Left ventricle myocardium superior (tissue), 1 donor: ENCODE results near the gene ADAMTS1. TPM values are rescaled to one million over a fixed set of nuclear protein-coding genes. Genes with fewer than 3 reads are reported as not detected.
"Not testable (repeated sequence)": the region's sequence is repeated elsewhere in the genome, so short reads cannot be mapped to it uniquely, and the experiment has no call there.

Experiments used
- ATAC-seq: fragments of 200-7000 bp; cut with Tn5 transposase; one replicate; pipeline ENCODE4 v1.9.1; 2020; ENCODE audit warnings: mild to moderate bottlenecking, moderate library complexity
- DNase-seq: peaks from one replicate; pipeline ENCODE4 v3.0.0-alpha.2; 2020
- intact Hi-C: fragments of 100-400 bp; cut with micrococcal nuclease; formaldehyde crosslinking; loops from one replicate; pipeline ENCODE4 v1.11.0; 2022
- long read RNA-seq: library from polyadenylated mRNA; unstranded; transcript quantifications from one replicate; pipeline ENCODE4 v2.0.0, GENCODE V29; 2021
- total RNA-seq: library from RNA; stranded (reverse); fragmentation: NEBNext Ultra II Directional; extraction: Animal tissue kit (Norgen Biotek cat#: 25700); gene quantifications from one replicate; pipeline ENCODE4 v1.2.1, GENCODE V29; 2021
- donor health status: DM: no; HTN: yes; CAD: no; lungs with severe emphysema.

Gene ADAMTS1
- total RNA-seq, result 41.8 TPM
- long read RNA-seq, full-length matches to known transcripts, result 157 of 202 reads
- long read RNA-seq, partial matches to known transcripts, result 38 of 202 reads
- long read RNA-seq, other reads (novel, unspliced or antisense), result 7 of 202 reads

DNA sequence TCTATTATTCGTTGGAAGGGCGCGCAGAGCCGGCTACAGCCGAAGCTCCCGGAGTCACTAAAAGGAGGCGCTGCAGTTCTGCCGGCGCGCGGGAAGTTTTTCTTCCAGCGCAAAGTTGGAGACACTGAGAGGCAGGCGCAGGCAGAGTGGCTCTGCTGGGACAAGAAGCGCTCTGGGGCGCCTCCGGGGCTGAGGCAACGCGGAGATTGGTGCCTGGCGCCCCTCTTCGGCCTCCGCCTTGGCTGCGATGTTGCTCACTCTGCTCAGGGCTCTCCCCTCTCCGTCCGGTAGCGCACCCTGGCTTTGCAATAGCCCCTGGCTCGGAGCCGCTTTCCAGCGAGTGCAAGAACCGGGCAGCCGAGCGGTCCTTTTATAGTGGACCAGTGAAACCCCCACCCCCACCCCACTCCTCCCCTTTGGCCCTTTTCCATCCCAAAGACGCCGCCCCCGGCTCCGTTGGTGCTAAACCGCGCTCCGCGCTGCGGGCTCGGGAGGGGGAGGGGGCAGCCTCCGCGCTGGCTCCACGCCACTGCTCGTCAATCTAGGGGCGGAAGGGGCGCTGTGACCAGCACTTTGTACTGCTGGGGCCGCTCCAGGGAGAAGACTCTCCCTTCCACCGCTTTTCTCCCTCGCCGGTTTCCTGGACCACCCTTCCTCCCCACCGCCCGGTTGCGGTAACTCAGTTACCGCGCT, at the start of gene ADAMTS1:
Gene ADAMTS1, minus strand, starts transcription at position 344 of the 693 bp plus-strand sequence. CDS start 455 bp downstream, outside the sequence.
- ATAC-seq (peak; percentile 74), DNase-seq (peak; percentile 95)
- intact Hi-C loops, result loop anchor here (5.0 to 10.0 kb wide), 2 partner anchors 1200 to 1902 kb away; no protein-coding TSS in a partner anchor

DNA sequence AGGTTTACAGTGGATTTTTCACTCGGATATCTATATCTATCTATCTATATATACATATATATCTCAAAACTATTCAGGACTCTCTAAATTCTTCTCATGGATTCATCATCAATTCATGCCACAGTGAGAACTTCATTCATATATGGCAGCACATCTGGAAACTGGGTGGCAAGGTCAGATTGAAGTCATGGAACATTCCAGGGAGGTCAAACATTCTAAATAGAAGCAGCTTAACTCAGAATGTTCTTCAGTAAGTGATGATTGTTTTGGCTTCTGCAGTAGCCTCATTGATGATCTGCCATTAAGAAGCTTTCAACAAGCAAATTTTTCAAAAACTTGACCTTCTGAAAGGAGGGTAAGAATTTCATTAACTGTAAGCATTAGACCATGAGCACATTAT, 46.9 kb upstream of the ADAMTS1 start:
- DNase-seq, result no peak
- intact Hi-C loops, result no loop called here
- no peak for ATAC-seq

DNA sequence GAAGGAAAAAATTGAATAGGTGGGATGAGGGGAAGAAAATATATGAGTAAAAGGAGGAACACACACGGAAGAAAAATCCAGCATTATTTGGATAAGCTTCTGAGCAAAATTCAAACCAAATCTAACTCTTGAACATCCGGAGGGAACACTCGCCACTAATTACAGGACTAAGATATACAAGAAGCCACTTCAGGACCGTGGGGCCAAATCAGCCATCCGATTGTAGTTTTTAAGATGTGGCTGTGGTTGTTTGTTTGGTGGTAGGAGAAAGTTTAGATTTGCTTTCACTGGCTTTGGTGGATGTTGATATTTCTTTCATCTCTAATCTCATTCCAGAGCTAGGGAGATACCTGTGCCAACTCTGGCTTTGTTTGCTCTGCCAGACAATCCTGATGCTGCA, 43.7 kb upstream of the ADAMTS1 start:
- ATAC-seq (no peak), DNase-seq (no peak)
- intact Hi-C loops, result no loop called here

DNA sequence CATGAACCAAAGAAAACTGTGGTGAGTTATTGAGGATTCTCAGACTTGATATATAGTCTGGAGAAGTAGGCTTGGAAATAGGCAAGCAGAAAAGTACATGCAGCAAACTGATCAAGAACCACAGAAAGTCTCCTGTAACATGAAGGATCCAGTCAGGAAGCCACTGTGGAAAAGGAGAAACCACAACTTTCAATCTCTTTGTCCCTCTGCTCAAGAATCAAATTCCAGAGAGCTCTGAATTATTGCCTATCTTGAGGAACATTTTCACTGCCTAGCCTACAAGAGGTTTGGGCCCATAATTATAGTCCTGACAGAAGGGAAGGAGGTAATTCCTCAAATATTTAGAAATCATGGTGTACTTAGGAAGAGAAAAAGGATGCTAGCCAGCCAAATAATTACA, 43.0 kb upstream of the ADAMTS1 start:
- intact Hi-C loops, result no loop called here
- DNase-seq (no peak), ATAC-seq (no peak)

DNA sequence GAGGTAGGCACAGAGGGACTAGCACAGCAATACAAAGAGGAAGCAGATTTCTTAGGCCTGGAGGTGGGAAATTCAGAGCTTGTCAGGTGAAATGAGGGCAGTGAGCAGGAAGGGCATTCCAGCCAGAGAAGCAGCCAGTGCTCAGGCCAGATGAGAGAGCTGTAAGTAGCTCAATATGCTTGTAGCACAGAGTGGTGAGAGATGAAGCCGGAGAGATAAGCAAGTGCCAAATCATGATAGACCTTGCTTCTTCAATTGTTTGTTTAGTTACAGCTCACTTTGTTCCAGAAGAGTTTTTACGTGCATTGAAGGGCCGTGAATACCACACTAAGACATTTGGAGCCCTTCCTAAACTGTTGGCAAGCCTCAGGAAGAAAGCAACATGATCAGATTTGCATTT, 42.0 kb upstream of the ADAMTS1 start:
- no peak for DNase-seq
- intact Hi-C loops, result no loop called here
- no peak for ATAC-seq

DNA sequence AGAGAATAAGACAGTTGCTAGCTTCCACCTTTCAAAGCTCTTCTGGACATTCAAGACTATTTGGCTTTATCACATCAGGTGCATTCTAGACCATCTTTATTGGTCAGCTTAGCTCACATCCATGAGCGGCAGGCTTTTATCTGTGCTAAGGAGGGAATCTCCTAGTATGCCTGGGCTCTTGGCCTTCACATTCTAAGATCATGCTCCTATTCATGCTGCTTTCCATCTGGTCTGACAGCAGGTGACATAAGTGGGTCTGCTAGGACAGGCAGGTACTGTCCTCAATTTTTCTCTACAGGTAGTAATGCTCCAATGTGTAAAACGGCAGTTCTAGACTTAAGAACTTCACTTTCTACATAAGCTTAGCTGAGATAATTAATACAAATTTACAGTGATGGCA, 39.2 kb upstream of the ADAMTS1 start:
- DNase-seq, result no peak
- no peak for ATAC-seq
- intact Hi-C loops, result no loop called here

DNA sequence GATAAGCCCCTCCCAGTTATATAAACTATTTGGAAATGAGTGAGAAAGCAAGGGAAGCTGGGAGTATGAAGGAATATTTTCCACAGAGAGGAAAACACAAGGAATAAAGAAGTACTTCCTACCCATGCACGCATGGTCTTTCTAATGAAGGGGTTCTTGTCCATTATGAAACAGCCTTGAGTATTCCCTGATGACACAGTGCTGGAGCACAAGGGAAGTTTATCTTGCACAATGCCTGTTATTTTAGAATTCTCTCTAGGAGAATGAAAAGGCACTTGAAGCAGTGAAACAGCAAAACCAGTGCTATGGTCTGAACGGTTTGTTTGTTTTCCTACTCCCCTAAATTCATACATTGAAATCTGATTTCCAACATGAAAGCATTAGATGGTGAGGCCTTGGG, 38.6 kb upstream of the ADAMTS1 start:
- no peak for DNase-seq
- peak; percentile 85 for ATAC-seq
- intact Hi-C loops, result no loop called here

DNA sequence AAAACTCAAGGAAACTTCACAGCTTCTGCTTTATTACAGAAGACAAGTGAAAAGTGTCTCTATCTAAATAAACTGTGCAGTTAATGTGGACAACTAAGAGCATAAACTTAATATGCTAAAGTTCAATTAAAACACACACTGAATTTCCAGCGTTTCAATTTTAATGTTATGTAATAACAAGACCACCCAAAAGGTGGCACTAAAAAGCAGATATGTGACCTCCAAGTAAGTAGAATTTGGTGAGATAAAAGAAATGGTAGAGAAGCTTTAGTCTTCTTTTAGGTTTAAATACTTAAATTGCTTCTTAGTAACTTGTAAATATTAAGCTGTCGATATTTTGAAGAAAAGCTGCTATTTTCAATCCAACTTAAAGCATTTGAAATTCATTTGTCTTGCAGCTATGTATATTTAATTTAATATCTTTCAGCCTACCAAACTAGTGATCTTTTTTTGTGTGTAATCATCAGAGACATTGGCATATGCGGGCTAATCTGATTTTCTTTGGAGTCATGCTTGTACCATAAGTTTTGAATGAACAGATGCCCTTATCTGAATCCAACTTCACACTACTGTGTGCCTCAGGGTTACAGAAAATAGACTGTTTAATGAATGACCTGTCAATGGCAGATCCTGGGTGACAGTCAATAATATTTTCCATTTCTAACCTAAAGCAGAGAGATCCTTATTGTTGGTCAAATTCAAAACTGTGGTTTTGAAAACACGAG, 36.5 kb upstream of the ADAMTS1 start:
- intact Hi-C loops, result no loop called here
- no peak for ATAC-seq

DNA sequence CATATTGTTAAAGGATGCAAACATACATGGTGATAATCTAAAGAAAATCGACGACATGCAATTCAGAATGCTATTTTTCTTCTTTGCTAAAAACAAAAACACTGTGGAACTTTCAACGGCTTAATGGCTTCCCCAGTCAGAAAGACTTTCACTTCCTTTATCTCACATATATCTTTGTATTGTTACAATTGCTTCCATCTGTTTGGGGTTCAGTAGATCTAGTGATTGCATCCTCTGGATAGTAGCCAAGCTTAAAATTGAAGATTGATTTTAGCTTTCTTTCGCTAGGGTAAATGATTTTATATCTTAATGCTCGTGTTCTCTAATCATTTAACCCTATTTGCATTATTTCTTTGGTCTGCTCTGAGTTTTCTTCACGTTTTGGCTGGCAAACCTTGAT, 31.8 kb upstream of the ADAMTS1 start:
- ATAC-seq (no peak), DNase-seq (no peak)
- intact Hi-C loops, result no loop called here

More for the DNA sequence above, 36.5 kb upstream of the ADAMTS1 start:
- DNase-seq, result no peak

DNA sequence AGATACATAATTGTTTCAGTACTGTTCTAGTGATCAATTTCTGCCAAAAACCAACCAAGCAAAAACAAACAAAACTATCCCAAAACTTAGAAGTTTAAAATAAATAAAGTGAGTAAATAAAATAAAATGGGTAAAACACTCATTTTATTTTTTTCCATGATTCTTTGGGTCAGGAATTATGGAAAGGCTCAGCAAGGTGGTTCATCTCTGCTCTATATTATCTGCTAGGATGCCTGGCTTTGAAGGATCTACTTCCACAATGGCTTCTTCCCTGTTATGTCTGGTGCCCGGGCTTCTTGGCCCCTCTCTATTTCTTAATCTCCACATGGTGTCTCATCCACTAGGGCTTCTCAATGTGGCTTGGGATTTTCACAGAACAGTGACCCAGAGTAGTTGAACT, 29.1 kb upstream of the ADAMTS1 start:
- intact Hi-C loops, result no loop called here
- no peak for ATAC-seq

DNA sequence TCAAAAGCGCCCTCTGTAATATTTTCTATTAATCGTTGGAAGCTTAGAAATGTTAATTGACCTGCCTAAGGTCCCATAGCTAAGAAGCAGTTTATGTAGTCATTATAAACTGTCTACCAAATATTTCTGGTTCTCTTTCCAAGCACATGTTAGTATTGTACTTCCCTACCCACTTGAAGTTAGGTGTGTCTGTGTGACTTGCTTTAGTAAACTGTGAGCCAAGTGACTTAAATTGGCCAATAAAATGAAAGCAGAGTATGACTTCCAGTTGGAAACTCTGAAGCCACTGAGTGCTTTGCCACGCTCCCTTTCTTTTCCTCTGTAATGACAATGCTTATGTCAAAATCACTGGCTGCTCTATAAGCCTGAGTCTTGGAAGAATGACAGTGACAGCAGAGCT, 20.6 kb upstream of the ADAMTS1 start:
- no peak for DNase-seq
- ATAC-seq, result no peak
- intact Hi-C loops, result no loop called here

More for the DNA sequence above, 29.1 kb upstream of the ADAMTS1 start:
- DNase-seq, result no peak

DNA sequence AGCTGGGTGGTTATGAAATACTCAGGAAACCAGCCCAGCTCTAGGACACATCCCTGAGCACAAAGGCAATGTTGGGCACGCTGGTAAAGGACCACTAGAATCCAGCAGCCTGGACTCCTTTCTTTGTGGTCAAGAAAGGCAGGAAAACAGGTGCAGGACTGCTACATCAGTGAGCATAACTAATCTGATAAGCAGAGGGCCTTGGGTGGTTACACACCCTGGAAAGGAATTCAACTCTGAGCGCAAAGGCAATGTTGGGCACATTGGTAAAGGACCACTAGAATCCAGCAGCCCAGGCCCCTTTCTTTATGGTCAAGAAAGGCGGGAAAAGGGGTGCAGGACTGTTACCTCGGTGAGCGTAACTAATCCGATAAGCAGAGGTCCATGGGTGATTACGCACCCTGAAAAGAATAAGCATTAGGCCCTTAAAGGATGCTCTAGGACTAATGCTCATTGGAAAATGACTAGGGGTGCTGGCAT, 11.7 kb upstream of the ADAMTS1 start:
- intact Hi-C loops, result loop anchor here (10.0 kb wide), 1 partner anchor 708 kb away; no protein-coding TSS in a partner anchor
- DNase-seq, ATAC-seq: not testable (repeated sequence)

DNA sequence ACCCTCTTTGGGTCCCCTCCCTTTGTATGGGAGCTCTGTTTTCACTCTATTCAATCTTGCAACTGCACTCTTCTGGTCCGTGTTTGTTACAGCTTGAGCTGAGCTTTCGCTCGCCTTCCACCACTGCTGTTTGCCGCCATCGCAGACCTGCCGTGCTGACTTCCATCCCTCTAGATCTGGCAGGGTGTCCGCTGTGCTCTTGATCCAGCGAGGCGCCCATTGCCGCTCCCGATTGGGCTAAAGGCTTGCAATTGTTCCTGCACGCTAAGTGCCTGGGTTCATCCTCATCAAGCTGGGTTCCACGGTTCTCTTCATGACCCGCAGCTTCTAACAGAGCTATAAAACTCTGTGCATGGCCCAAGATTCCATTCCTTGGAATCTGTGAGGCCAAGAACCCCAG, 9.5 kb upstream of the ADAMTS1 start:
- DNase-seq, ATAC-seq: not testable (repeated sequence)
- intact Hi-C loops, result loop anchor here (10.0 kb wide), 1 partner anchor 710 kb away; no protein-coding TSS in a partner anchor

DNA sequence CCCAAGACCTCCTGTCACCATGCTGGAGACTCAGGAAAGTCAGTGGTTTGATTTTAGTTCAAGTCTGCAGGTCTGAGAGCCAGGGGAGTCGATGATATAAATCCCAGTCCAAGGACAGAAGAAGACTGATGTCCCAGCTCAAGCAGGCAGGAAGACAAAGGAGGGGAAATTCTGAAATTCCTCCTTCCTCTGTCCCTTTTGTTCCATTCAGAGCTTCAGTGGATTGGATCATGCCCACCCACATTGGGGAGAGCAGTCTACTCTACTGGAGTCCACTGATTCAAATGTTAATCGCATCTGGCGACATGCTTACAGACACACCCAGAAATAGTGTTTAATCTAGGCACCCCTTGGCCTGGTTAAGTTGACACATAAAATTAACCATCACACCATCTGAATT, 7.2 kb upstream of the ADAMTS1 start:
- ATAC-seq (no peak), DNase-seq (no peak)
- intact Hi-C loops, result loop anchor here (10.0 kb wide), 1 partner anchor 712 kb away; no protein-coding TSS in a partner anchor

DNA sequence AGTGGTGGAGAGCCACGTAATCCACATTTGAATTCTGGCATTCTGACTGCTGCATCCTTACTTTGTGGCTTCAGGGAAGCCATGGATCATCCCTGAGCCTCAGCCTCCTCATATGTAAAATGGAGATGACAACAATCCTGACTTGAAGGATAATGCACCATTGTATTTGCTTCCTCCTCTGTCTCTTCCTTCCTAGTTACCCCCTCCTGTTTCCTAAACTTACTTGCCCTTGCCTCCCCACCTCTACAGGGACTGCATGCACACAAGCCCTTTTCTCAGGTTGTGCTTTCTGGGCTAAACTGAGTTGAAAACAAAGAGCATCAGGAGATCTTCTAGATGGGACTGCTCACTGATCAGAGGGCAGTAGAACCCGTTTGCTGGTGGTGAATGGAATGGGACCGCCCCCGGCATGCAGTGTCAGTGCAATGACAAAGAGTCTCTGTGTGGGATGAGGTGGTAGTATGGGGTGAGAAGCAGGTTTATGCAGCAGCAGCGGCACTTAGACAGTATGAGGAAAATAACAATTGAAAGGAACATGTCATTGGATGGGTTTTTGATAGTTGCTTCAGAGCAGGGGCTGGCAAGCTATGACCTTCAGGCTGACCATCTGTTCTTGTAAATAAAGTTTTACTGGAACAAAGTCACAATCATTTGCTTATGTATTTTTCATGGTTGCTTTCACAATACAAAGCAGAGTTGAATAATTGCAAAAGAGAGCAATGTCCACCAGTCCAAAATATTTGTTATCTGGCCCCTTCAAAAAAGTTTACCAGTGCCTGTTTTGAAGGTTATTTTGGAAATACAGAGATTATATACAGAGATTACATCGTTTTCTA, 6.1 kb upstream of the ADAMTS1 start:
- intact Hi-C loops, result loop anchor here (2.0 to 10.0 kb wide), 2 partner anchors 713 to 849 kb away; no protein-coding TSS in a partner anchor
- ATAC-seq, result no peak
- DNase-seq, result no peak

DNA sequence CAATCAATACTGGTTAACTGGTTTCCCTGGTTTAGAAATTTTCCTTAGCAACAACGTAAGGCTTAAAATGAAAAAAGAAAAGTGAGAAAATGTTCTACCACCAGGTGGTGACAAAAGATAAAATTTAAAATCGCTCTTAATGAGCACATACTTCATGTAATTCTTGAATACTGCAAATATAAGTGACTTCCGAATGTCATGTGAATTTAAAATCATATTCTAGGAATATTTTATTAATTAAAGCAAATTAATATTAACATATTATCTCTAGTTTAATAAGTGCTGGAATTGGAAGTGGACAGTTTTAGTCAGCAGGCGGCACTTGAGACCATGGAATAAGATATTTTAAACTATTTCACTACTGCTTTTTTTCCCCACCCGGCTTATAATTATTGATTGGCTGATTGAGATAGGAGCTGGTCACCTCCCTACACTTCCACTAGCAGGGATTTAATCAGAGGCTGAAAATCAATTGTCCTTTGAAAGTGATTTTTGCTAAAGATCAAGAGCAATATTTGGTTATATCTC, 5.0 kb upstream of the ADAMTS1 start:
- no peak for DNase-seq
- intact Hi-C loops, result loop anchor here (2.0 to 10.0 kb wide), 2 partner anchors 715 to 851 kb away; no protein-coding TSS in a partner anchor

DNA sequence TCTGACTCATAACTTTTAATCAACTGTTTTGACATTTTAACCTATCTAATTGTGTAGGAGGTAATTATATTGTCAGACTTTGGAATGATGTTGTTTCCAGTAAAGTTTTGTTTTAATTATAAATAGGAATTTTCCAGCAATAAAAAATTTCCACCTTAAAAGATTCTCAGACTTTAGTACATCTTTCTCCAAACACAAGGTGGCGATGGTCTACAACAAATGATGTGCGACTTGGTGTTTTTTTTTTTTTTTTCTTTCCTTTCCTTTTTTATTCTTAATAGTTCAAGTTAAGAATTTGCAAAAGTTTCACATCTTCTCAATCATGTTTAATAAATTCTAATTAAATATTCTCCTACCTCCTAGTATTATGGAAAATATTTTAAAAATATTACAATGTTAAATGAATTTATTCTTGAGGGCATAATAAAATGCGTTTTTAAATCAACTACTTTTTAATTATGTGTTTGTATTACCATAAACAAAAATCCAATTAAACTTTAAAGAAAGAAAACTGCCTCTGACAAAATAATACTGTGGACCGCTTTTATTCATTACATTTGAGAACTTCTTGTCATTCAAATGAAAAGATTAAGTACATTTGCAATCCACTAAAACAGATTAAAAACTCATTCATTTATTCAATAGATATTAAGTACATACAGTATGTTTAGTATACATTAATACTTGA, 4.4 kb upstream of the ADAMTS1 start:
- DNase-seq (no peak), ATAC-seq (no peak)
- intact Hi-C loops, result loop anchor here (2.0 to 10.0 kb wide), 4 partner anchors 715 to 1898 kb away; no protein-coding TSS in a partner anchor

More for the DNA sequence above, 5.0 kb upstream of the ADAMTS1 start:
- ATAC-seq, result no peak

DNA sequence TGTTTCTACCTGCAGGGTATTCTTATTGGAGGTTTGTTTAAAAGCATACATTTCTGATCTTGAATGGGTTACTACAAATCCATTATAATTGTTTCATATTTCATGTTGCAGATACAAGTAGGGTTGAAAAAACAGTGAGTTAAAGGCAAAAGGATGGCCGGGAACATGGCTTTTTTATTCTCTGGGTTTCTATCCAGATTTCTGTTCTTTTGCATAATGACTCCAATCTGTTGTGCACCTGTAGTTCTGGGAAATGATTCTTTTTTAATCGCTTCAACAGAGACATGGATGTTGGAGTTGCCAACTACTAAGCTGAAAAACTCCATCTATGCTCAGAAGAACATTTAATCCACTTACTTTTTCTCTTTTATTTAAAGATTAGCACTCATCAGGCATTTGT, 2.7 kb upstream of the ADAMTS1 start:
- DNase-seq, result no peak
- intact Hi-C loops, result loop anchor here (2.0 to 10.0 kb wide), 3 partner anchors 1197 to 1899 kb away; no protein-coding TSS in a partner anchor
- no peak for ATAC-seq
